Measurements from ENCODE around the gene TMBIM4. TPM values are rescaled to one million over a fixed set of nuclear protein-coding genes. Genes with fewer than 3 reads are reported as not detected.
"Not testable (repeated sequence)": the region's sequence is repeated elsewhere in the genome, so short reads cannot be mapped to it uniquely, and the experiment has no call there.

TMBIM4 gene
- polyA plus RNA-seq, 2 of the 4 experiments (the other 2 are of a cell fraction), result 55.9 to 87.4 TPM

DNA sequence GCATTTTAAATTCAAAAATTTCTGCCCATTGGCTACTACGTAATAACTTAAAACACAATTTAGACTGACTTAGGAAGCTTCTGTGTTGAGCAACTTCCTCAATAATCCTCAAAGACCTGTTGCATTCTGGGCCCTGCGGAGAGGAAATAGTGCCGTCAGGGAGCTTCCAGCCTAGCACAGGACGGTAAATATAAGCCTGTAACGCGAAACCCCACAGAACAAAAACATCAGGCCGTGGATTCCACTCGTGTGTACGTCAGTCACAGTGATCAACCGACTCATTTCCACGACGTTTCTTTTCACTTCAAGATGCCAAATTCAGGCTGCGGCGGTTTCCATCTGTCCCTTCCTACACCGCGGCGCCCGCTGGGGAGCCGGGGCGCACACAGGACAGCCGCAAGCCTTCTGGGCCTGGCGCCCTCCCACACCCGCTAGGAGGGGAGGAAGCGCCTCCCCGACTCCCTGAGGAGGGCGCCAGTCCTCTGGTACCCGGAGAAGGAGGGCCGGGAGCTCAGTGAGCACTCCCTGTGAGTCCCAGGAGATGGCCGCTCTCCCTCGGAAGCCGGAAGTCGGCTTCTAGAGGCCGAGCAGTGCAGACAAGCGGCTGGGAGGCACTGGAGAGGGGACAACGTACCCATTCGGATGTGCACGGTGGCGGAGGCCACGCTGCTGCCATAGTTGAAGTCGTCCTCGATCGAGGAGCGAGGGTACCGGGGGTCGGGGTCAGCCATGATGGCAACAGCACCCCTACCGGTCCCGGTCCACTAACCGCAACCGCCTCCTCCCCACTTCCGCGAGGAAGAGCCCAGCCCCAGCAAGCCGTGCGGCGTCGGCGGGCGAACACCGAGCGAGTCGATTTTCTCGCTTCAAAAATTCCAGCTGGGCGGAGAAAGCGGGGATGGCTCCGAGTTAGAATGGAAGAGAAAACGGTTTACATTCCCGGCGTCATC lies at the start of gene TMBIM4 (continued):
- TF ChIP-seq, protein P1, sequence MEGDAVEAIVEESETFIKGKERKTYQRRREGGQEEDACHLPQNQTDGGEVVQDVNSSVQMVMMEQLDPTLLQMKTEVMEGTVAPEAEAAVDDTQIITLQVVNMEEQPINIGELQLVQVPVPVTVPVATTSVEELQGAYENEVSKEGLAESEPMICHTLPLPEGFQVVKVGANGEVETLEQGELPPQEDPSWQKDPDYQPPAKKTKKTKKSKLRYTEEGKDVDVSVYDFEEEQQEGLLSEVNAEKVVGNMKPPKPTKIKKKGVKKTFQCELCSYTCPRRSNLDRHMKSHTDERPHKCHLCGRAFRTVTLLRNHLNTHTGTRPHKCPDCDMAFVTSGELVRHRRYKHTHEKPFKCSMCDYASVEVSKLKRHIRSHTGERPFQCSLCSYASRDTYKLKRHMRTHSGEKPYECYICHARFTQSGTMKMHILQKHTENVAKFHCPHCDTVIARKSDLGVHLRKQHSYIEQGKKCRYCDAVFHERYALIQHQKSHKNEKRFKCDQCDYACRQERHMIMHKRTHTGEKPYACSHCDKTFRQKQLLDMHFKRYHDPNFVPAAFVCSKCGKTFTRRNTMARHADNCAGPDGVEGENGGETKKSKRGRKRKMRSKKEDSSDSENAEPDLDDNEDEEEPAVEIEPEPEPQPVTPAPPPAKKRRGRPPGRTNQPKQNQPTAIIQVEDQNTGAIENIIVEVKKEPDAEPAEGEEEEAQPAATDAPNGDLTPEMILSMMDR (IDR thresholded peaks at IDR 0.05), result peak; percentile 57
- TF ChIP-seq, protein P2, sequence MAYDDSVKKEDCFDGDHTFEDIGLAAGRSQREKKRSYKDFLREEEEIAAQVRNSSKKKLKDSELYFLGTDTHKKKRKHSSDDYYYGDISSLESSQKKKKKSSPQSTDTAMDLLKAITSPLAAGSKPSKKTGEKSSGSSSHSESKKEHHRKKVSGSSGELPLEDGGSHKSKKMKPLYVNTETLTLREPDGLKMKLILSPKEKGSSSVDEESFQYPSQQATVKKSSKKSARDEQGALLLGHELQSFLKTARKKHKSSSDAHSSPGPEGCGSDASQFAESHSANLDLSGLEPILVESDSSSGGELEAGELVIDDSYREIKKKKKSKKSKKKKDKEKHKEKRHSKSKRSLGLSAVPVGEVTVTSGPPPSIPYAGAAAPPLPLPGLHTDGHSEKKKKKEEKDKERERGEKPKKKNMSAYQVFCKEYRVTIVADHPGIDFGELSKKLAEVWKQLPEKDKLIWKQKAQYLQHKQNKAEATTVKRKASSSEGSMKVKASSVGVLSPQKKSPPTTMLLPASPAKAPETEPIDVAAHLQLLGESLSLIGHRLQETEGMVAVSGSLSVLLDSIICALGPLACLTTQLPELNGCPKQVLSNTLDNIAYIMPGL (CRISPR knock-in tag; IDR thresholded peaks at IDR 0.05; ENCODE audit: borderline replicate concordance), result peak; percentile 82
- TF ChIP-seq, protein P3, sequence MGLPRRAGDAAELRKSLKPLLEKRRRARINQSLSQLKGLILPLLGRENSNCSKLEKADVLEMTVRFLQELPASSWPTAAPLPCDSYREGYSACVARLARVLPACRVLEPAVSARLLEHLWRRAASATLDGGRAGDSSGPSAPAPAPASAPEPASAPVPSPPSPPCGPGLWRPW (IDR thresholded peaks at IDR 0.05), result no peak
- no peak for TF ChIP-seq JUNB (IDR thresholded peaks at IDR 0.05)
- TF ChIP-seq POLR2A (IDR thresholded peaks at IDR 0.05; ENCODE audit: low read length), result peak; percentile 83
- no peak for TF ChIP-seq TP53 (CRISPR knock-in tag; IDR thresholded peaks at IDR 0.05)
- no peak for TF ChIP-seq CBX2 (IDR thresholded peaks at IDR 0.05; ENCODE audit: borderline replicate concordance, low read depth)
- no peak for TF ChIP-seq NFE2L2 (conservative IDR thresholded peaks at IDR 0.05; ENCODE audit: low read length)
- 0 out of 2 replicates have a peak, but pooled peaks have one; percentile 10 for TF ChIP-seq GATA3 (IDR thresholded peaks at IDR 0.05; ENCODE audit: borderline replicate concordance)
- TF ChIP-seq PHF8 (IDR thresholded peaks at IDR 0.05; ENCODE audit: borderline replicate concordance, low read depth), result peak; percentile 92
- TF ChIP-seq HOXB5 (CRISPR knock-in tag; IDR thresholded peaks at IDR 0.05), result no peak
- no peak; the same call in 1 of the 2 replicates for TF ChIP-seq HEYL (CRISPR knock-in tag; IDR thresholded peaks at IDR 0.05)

DNA sequence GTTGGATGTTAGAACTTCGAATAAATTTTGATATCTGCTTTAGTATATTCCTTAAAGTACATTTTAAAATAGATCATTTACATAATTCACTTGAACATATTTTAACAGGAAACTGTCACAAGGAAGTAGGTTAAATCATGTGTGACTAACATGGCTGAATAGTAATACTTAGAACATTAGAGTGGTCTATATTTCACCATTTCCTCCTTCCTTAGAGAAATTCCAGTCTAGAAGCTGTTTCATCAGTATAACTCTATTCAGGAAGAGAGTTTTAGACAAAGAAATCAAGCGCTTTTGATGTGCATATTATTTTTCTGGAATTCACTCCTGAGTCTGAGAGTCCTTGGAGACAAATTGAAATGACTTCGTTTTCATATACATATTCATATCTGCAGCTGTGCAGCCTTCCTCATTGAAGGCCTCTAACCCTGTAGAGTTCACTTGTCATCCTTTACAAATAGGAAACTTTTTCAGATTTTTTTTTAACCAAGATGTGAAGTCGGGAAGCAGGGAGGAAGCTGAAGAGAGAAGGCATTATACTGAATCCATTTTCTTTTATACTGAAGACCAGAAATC lies 47.6 kb upstream of the TMBIM4 start:
- Histone ChIP-seq H3K4me2 (no peak overlapping the region), H3K4me1 (no peaks in the 10 kb centered on the region), H3K27ac (no peak overlapping the region), H3K9me3 (peaks cover 10% of the 10 kb centered on the region), H3K4me3 (no peak overlapping the region)
- ATAC-seq, result no peak
- ChIA-PET POLR2A (no interaction called here), CTCF (interaction anchor here (1.1 kb wide), 1 partner anchor 18 kb away, joined by 3 read pairs; no protein-coding TSS in a partner anchor)
- no peak for DNase-seq (ENCODE audit: low read depth in 1 of 2, low spot score in 1 of 2)
- FAIRE-seq, result no peak
- WGBS (ENCODE audit: missing lambda C conversion rate), result 12% methylated on average over 4 of the region's 4 CpGs
- TF ChIP-seq JUN (IDR thresholded peaks at IDR 0.05) (no peak), RCOR1 (IDR thresholded peaks at IDR 0.05; ENCODE audit: low read depth, low read length) (no peak), ZNF302 (CRISPR knock-in tag; IDR thresholded peaks at IDR 0.05) (no peak), TFCP2L1 (CRISPR knock-in tag; IDR thresholded peaks at IDR 0.05) (no peak), CBX2 (IDR thresholded peaks at IDR 0.05; ENCODE audit: borderline replicate concordance, low read depth) (no peak), NPAS2 (CRISPR knock-in tag; IDR thresholded peaks at IDR 0.05; ENCODE audit: borderline replicate concordance) (no peak), HOXB5 (CRISPR knock-in tag; IDR thresholded peaks at IDR 0.05) (no peak)
- TF ChIP-seq, protein P4, sequence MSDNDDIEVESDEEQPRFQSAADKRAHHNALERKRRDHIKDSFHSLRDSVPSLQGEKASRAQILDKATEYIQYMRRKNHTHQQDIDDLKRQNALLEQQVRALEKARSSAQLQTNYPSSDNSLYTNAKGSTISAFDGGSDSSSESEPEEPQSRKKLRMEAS (IDR thresholded peaks at IDR 0.05), result no peak

DNA sequence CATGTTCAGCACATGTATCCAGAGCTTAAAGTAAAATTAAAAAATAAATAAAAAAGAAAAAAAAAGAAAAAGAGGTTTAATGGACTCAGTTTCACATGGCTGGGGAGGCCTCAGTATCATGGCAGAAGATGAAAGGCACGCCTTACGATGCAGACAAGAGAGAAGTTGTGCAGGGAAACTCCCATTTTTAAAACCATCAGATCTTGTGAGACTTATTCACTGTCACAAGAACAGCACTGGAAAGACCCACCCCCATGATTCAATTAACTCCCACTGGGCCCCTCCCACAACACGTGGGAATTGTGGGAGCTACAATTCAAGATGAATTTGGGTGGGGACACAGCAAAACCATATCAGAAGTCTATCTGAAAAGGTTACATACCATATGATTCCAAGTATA lies 43.2 kb upstream of the TMBIM4 start:
- CTCF ChIA-PET; H3K4me2 ChIP-seq; FAIRE-seq; H3K9me3 ChIP-seq; H3K27ac ChIP-seq; POLR2A ChIA-PET; H3K4me1 ChIP-seq; DNase-seq (ENCODE audit: low read depth in 1 of 2, low spot score in 1 of 2); H3K4me3 ChIP-seq; ATAC-seq: not testable (repeated sequence)
- 60% methylated on average over 3 of the region's 3 CpGs for WGBS (ENCODE audit: missing lambda C conversion rate)

DNA sequence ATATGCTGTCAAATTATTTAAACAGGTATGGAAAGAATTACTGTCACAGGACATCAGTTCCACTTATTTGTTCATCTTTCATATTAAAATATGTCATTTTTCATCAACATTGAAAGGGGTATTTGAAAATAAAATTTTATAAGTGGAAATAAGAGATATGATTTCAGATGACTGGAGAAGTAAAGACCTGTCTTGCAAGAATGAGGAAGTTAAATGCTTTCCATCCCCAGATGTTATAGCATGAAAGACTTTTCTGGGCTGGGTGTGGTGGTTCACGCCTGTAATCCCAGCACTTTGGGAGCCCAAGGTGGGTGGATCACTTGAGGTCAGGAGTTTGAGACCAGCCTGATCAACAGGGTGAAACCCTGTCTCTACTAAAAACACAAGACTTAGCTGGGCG lies 41.8 kb upstream of the TMBIM4 start:
- CTCF ChIA-PET, result interaction anchor here (1.0 kb wide), 1 partner anchor 50 kb away, joined by 3 read pairs; no protein-coding TSS in a partner anchor
- FAIRE-seq; H3K9me3 ChIP-seq; ATAC-seq; POLR2A ChIA-PET; H3K4me1 ChIP-seq; H3K4me2 ChIP-seq; DNase-seq (ENCODE audit: low read depth in 1 of 2, low spot score in 1 of 2); H3K27ac ChIP-seq; H3K4me3 ChIP-seq: not testable (repeated sequence)
- 48% methylated on average over 2 of the region's 2 CpGs for WGBS (ENCODE audit: missing lambda C conversion rate)

Measured in A549 (cell line).